Lower lobe of right lung (tissue), 2 donors: Measurements from ENCODE around the gene ZNF20. TPM values are rescaled to one million over a fixed set of nuclear protein-coding genes. Genes with fewer than 3 reads are reported as not detected.

ENCODE experiments used
- ATAC-seq, 2 donors: fragments of 200-7000 bp; cut with Tn5 transposase; one replicate each; pipeline ENCODE4 v1.9.1; 2020 to 2022; ENCODE audit warnings: mild to moderate bottlenecking in 2 of 2, moderate library complexity in 2 of 2
- DNase-seq: peaks from one replicate; pipeline ENCODE4 v3.0.0-alpha.2; 2020
- H3K27ac ChIP-seq: fragments of 200-600 bp; one replicate; pipeline ENCODE4 v1.8.0; 2022
- H3K27me3 ChIP-seq: fragments of 200-600 bp; one replicate; pipeline ENCODE4 v1.8.0; 2022; ENCODE audit warnings: low read depth
- H3K36me3 ChIP-seq: fragments of 200-600 bp; one replicate; pipeline ENCODE4 v1.8.0; 2022; ENCODE audit warnings: mild to moderate bottlenecking
- H3K4me1 ChIP-seq: fragments of 200-600 bp; one replicate; pipeline ENCODE4 v1.8.0; 2022
- H3K4me3 ChIP-seq: fragments of 200-600 bp; one replicate; pipeline ENCODE4 v1.8.0; 2022; ENCODE audit warnings: mild to moderate bottlenecking
- H3K9me3 ChIP-seq: fragments of 200-600 bp; one replicate; pipeline ENCODE4 v1.8.0; 2022
- intact Hi-C: fragments of 100-400 bp; cut with DNase I; formaldehyde crosslinking; loops from one replicate; pipeline ENCODE4 v1.11.0; 2022
- total RNA-seq: library from RNA; stranded (reverse); fragmentation: NEBNext Ultra II Directional; extraction: Animal tissue kit (Norgen Biotek cat#: 25700); gene quantifications from one replicate; pipeline ENCODE4 v1.2.1, GENCODE V29; 2021
- TF ChIP-seq, protein P1 (sequence below): fragments of 200-600 bp; IDR thresholded peaks from one replicate; pipeline ENCODE4 v1.8.0; 2022; ENCODE audit warnings: antibody characterized with exemption, mild to moderate bottlenecking
- donor health status: DM: no; HTN: yes; CAD: no; lungs with severe emphysema.

The ZNF20 gene
- total RNA-seq, 1 donor from 2014 or later, result 6.6 TPM

DNA sequence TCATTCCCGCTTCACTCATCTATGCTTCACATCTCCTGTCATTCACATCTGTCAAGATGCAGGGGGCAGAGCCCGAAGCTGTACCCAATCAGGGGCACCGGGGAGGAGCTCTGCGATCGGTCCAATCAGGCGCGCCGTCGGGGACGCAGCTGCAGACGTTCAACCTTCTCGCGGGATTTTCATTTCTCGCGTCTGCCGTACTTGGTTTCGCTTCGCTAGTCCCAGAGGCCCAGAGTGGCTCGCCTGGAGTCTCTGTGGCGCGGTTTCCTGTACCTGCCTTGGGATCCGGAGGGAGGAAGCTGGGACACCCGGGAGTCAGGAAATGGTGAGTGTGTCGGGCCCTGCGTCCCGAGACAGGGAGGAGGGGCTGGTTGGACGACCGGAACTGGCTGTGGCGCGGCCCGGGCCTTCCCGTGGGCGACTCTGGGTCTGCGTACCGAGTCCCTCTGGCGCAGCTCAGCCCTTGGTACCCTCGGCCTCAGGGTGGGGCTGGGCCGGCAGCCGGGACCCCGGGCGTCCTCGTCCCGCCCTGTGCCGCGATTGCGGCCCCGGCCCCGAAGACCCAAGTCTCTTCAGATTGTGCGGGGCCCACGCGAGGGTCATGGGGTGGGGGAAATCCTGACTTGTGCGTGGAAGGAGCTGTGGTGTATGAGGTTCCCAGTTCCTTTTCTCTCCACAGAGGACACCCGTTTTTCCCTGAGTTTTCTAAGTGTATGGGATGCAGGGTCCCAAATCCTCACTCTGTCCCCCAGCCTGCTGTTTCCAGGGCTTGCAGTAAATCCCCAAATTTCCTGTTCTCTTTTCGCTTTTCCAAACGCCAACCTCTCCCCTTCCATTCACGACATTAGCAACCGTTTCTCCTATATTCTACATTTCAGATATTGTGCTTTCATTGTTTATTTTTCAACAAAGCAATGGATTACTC lies 23.0 kb upstream of the ZNF20 start, which contains the start of gene ZNF136:
ZNF136 (plus strand) TSS at position 215 of the 925 bp plus-strand sequence; CDS start at position 323, 108 bp downstream.
- Histone ChIP-seq H3K27ac (peak within 1 kb of the TSS; percentile 96), H3K27me3 (no peaks in the 10 kb centered on the region), H3K9me3 (no peaks in the 10 kb centered on the region), H3K4me3 (peak within 1 kb of the TSS; percentile 80), H3K4me1 (peaks cover 44% of the 10 kb centered on the region), H3K36me3 (peaks cover 14% of the 10 kb centered on the region)
- intact Hi-C loops, result no loop called here
- peak; percentile 98 to 99 for ATAC-seq
- peak; percentile 97 for DNase-seq
- TF ChIP-seq, protein P1, sequence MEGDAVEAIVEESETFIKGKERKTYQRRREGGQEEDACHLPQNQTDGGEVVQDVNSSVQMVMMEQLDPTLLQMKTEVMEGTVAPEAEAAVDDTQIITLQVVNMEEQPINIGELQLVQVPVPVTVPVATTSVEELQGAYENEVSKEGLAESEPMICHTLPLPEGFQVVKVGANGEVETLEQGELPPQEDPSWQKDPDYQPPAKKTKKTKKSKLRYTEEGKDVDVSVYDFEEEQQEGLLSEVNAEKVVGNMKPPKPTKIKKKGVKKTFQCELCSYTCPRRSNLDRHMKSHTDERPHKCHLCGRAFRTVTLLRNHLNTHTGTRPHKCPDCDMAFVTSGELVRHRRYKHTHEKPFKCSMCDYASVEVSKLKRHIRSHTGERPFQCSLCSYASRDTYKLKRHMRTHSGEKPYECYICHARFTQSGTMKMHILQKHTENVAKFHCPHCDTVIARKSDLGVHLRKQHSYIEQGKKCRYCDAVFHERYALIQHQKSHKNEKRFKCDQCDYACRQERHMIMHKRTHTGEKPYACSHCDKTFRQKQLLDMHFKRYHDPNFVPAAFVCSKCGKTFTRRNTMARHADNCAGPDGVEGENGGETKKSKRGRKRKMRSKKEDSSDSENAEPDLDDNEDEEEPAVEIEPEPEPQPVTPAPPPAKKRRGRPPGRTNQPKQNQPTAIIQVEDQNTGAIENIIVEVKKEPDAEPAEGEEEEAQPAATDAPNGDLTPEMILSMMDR, result no peak

GRCh38 chr19:12162513-12162881 lies 22.3 kb upstream of the ZNF20 start:
- H3K9me3 ChIP-seq, result no peaks in the 10 kb centered on the region
- H3K4me3 ChIP-seq, result peak overlapping the region; percentile 80
- H3K4me1 ChIP-seq, result peaks cover 44% of the 10 kb centered on the region
- no peak for ATAC-seq
- TF ChIP-seq, protein P1, result no peak
- peaks cover 14% of the 10 kb centered on the region for H3K36me3 ChIP-seq
- no peaks in the 10 kb centered on the region for H3K27me3 ChIP-seq
- H3K27ac ChIP-seq, result peak overlapping the region; percentile 96
- intact Hi-C loops, result no loop called here
- DNase-seq, result no peak

- H3K36me3 ChIP-seq, result peaks cover under 1% of the 10 kb centered on the region
- peaks cover 30% of the 10 kb centered on the region for H3K4me1 ChIP-seq
- H3K4me3 ChIP-seq, result no peak overlapping the region
- no peak for DNase-seq
- H3K27ac ChIP-seq, result no peak overlapping the region
- TF ChIP-seq, protein P1, result no peak
- ATAC-seq, result no peak
- intact Hi-C loops, result no loop called here
- no peaks in the 10 kb centered on the region for H3K9me3 ChIP-seq
- H3K27me3 ChIP-seq, result no peaks in the 10 kb centered on the region
Measured at GRCh38 chr19:12159773-12160414, 19.7 kb upstream of the ZNF20 start.

DNA sequence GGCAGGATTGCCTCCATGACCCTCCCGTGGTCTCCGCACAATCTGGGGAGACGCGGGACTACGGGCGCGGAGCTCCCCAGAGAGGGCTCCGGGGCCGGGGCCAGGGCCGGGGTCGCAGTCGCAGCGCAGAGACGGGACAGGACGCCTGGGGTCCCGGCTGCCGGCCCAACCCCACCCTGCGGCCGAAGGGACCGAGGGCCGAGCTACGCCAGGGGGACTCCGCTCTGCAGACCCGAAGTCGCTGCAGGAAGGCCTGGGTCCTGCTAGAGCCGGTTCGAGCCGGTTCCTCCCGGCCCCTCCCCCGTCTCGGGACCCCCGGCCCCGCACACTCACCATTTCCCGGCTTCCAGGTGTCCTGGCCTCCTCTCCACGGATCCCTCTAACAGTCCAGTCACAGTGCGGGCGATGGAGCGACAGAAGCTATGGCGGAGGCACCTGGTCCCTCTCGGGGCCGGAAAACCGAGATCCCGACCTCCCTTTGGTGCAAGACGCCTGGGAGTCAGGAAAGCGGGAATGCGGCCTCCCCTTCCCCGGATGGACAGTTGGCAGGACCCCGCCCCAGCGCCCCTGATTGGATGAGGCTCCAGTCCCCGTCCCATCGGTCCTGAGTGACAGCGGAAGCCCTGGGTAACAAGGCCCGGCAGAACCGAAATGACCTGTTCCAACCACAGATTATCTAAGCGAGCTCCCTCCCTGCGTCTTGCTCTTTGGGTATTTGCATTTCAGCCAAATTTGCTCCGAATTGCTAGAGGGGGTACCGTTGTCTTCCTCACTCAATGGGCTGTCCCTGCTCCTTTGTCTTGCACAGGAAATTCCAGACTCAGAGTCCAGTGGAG lies 16.3 kb upstream of the ZNF20 start, which contains the start of gene ZNF625:
ZNF625 (minus strand) TSS at position 512 of the 836 bp plus-strand sequence; CDS start at position 336, 176 bp downstream.
- intact Hi-C loops, result no loop called here
- peak within 1 kb of the TSS; percentile 92 for H3K4me3 ChIP-seq
- TF ChIP-seq, protein P1, result no peak
- DNase-seq, result peak; percentile 90
- no peaks in the 10 kb centered on the region for H3K36me3 ChIP-seq
- peaks cover 12% of the 10 kb centered on the region for H3K4me1 ChIP-seq
- peak; percentile 96 to 98 for ATAC-seq
- peak within 1 kb of the TSS; percentile 83 for H3K27ac ChIP-seq
- H3K27me3 ChIP-seq, result no peaks in the 10 kb centered on the region
- H3K9me3 ChIP-seq, result no peaks in the 10 kb centered on the region

GRCh38 chr19:12155324-12155860 lies 15.2 kb upstream of the ZNF20 start:
- Histone ChIP-seq H3K4me1 (peaks cover 12% of the 10 kb centered on the region), H3K27me3 (no peaks in the 10 kb centered on the region), H3K9me3 (no peaks in the 10 kb centered on the region), H3K4me3 (peak overlapping the region; percentile 92), H3K27ac (peak overlapping the region; percentile 83), H3K36me3 (peaks cover 6% of the 10 kb centered on the region)
- DNase-seq (no peak), ATAC-seq (no peak)
- intact Hi-C loops, result no loop called here
- TF ChIP-seq, protein P1, result no peak
